Mesangial cell (primary cell): Measurements from ENCODE around the gene PUS7. TPM values are rescaled to one million over a fixed set of nuclear protein-coding genes. Genes with fewer than 3 reads are reported as not detected.

Experiments used
- total RNA-seq: library from RNA; depleted of rRNA; stranded (reverse); fragments of >200 nt; gene quantifications from 2 replicates; pipeline ENCODE4 v1.2.3, GENCODE V29; 2015

PUS7 gene, protein sequence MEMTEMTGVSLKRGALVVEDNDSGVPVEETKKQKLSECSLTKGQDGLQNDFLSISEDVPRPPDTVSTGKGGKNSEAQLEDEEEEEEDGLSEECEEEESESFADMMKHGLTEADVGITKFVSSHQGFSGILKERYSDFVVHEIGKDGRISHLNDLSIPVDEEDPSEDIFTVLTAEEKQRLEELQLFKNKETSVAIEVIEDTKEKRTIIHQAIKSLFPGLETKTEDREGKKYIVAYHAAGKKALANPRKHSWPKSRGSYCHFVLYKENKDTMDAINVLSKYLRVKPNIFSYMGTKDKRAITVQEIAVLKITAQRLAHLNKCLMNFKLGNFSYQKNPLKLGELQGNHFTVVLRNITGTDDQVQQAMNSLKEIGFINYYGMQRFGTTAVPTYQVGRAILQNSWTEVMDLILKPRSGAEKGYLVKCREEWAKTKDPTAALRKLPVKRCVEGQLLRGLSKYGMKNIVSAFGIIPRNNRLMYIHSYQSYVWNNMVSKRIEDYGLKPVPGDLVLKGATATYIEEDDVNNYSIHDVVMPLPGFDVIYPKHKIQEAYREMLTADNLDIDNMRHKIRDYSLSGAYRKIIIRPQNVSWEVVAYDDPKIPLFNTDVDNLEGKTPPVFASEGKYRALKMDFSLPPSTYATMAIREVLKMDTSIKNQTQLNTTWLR
- total RNA-seq: 10.1 and 19.7 TPM in 2 replicates

DNA sequence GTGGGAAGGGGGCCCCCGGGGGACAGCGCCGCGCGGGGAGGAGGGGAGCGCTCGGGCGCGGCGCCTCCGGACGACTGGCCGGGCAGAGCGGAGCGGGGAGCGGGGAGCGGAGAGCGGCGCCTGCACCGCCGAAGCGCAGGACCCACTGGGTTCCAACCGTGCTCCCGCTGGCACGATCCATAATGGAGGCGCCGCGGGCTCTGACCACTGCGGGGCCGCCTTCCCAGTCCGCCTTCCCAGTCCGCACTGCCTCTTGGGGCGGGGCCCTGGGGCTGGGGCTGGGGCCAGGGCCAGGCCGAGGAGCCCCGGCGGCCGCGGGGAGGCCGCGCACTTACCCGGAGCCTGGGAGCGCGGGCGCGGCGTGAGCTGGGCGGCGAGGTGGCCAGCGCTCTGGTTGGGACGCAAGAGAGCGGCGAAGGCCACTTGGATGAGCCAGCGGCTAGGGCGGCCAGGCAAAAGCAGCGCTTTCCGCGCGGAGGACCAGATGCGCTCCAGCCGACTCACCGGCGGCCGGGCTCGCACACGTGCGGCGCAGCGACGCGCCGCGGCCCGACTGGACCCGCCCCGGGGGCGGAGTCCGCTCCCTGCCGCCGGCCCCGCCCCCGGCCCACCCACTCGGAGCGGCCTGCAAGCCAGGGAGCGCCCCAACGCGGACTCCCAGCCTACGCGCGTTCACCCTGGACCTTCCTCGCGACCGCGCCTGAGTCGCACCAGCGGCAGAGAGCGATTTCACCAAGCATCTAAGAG, at the start of gene PUS7:
TSS of gene PUS7 (minus strand) at position 555 of the 747 bp plus-strand sequence. CDS start 13,759 bp downstream, outside the sequence.

DNA sequence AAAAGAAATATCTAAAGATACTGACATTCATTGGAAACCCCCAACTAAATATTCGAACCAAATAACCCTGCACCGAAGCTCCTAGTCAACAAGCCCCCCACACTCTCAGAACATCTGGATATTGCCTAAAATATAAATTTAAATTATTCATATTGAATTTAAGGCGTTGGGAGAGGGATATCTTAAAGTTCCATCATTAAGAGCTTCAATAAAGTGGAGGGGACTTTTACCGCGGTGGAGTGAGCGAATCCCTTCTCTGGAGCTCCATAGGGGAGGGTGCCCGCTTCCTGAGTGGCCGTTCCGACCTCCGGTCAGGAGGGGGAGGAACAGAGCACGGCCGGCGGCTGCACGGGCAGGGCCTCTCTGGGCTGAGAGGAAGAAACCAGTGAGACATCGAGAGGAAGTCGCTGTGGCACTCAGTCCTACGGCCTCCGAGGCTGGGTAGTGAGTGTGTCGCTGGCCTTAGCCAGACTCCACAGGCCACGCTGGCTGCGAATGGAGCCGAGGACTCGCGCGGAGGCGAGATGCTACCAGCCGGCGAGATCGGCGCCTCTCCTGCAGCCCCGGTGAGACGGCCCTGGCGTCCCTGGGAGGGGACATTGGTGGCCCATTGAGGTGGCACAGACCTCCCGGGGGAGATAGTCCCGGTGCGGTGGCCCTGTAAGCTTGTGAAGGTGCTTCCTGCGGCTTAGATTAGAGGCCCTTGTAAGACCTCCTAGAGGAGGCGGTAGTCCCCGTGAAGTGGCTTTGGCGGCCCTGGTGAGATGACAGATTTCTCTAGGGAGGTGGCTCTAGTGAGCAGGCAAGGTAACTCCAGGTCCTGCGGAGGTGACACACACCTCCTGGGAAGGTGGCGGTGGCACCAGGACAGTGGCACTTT, 10.0 kb upstream of the PUS7 start, which contains the start of gene RINT1:
TSS of gene RINT1 (plus strand) at position 410 of the 880 bp plus-strand sequence. CDS start at position 525, 115 bp downstream.

Other genes starting within 250 kb of the PUS7 start
- 19.1 and 19.9 TPM in 2 replicates for gene SRPK2, start 133.3 kb downstream of the PUS7 start, total RNA-seq
- 7.4 and 12.7 TPM in 2 replicates for gene RINT1, start 9.9 kb upstream of the PUS7 start, total RNA-seq
- gene EFCAB10, start 59.2 kb upstream of the PUS7 start, total RNA-seq: not detected in 2 replicates